GM23338 (cell line): ENCODE data around the gene COX4I1. TPM values are rescaled to one million over a fixed set of nuclear protein-coding genes. Genes with fewer than 3 reads are reported as not detected.

ENCODE experiments used
- ATAC-seq: fragments of 200-7000 bp; cut with Tn5 transposase; 3 replicates; pipeline ENCODE4 v1.9.1; 2020
- DNase-seq: peaks from one replicate; pipeline ENCODE4 v3.0.0-alpha.2; 2015; ENCODE audit warnings: low spot score
- H2AFZ ChIP-seq: fragments of 200-600 bp; sonication (generic); 2 replicates; pipeline ENCODE4 v1.8.0; 2016; ENCODE audit warnings: antibody characterized with exemption, mild to moderate bottlenecking, moderate library complexity
- H3F3A ChIP-seq: fragments of 200-600 bp; sonication (generic); replicated peaks from 2 replicates; pipeline ENCODE4 v1.8.0; 2017; ENCODE audit warnings: antibody characterized with exemption, mixed run types, low read depth
- H3K27ac ChIP-seq: fragments of 200-600 bp; sonication (generic); 2 replicates; pipeline ENCODE4 v1.6.1; 2016; ENCODE audit warnings: low read depth
- H3K27me3 ChIP-seq: fragments of 200-600 bp; sonication (generic); 2 replicates; pipeline ENCODE4 v1.8.0; 2016; ENCODE audit warnings: mild to moderate bottlenecking, mixed run types, moderate library complexity; ENCODE audit not compliant: insufficient read depth
- H3K36me3 ChIP-seq: fragments of 200-600 bp; sonication (generic); 2 replicates; pipeline ENCODE4 v1.8.0; 2016; ENCODE audit warnings: mild to moderate bottlenecking; ENCODE audit not compliant: insufficient read depth
- H3K4me1 ChIP-seq: fragments of 200-600 bp; sonication (generic); 2 replicates; pipeline ENCODE4 v1.8.0; 2016; ENCODE audit warnings: mild to moderate bottlenecking, moderate library complexity; ENCODE audit not compliant: insufficient read depth
- H3K4me2 ChIP-seq: fragments of 200-600 bp; sonication (generic); 2 replicates; pipeline ENCODE4 v1.7.1; 2017; ENCODE audit warnings: mixed run types
- H3K4me3 ChIP-seq: fragments of 200-600 bp; sonication (generic); 2 replicates; pipeline ENCODE4 v1.6.1; 2016; ENCODE audit warnings: mixed run types
- H3K79me2 ChIP-seq: fragments of 200-600 bp; sonication (generic); replicated peaks from 2 replicates; pipeline ENCODE4 v1.8.0; 2017; ENCODE audit warnings: mild to moderate bottlenecking; ENCODE audit not compliant: insufficient read depth
- H3K9me2 ChIP-seq: fragments of 200-600 bp; sonication (generic); 2 replicates; pipeline ENCODE4 v1.8.0; 2017; ENCODE audit not compliant: insufficient read depth
- H4K20me1 ChIP-seq: fragments of 200-600 bp; sonication (generic); replicated peaks from 2 replicates; pipeline ENCODE4 v1.8.0; 2017; ENCODE audit warnings: mild to moderate bottlenecking; ENCODE audit not compliant: insufficient read depth
- H3K27ac Mint-ChIP-seq: 2 replicates; pipeline ENCODE4 v1.8.0; 2020; ENCODE audit warnings: inconsistent platforms, mild to moderate bottlenecking, moderate library complexity, mixed read lengths
- H3K27me3 Mint-ChIP-seq: 3 replicates; pipeline ENCODE4 v1.8.0; 2022; ENCODE audit warnings: low read depth, mild to moderate bottlenecking, moderate library complexity, mixed read lengths, inconsistent platforms; ENCODE audit not compliant: insufficient read depth, poor library complexity
- H3K36me3 Mint-ChIP-seq: 3 replicates; pipeline ENCODE4 v1.8.0; 2021; ENCODE audit warnings: low read depth, mild to moderate bottlenecking, inconsistent platforms, moderate library complexity, mixed read lengths
- H3K4me1 Mint-ChIP-seq: 3 replicates; pipeline ENCODE4 v1.8.0; 2020; ENCODE audit warnings: mild to moderate bottlenecking, inconsistent platforms, mixed read lengths
- H3K4me3 Mint-ChIP-seq: 3 replicates; pipeline ENCODE4 v1.8.0; 2021; ENCODE audit warnings: moderate library complexity, mild to moderate bottlenecking, inconsistent platforms, mixed read lengths
- H3K9me3 Mint-ChIP-seq: 3 replicates; pipeline ENCODE4 v1.8.0; 2020; ENCODE audit warnings: moderate library complexity, mild to moderate bottlenecking, inconsistent platforms, mixed read lengths
- CREB1 ChIP-seq: fragments of 250-450 bp; sonication (Bioruptor Pico); IDR thresholded peaks from 2 replicates; pipeline ENCODE4 v1.5.0; 2020; ENCODE audit warnings: low read depth, mild to moderate bottlenecking, moderate library complexity
- ETS1 ChIP-seq: IDR thresholded peaks from 2 replicates; pipeline ENCODE4 v1.6.1; 2016; ENCODE audit warnings: antibody characterized with exemption
- EZH2 ChIP-seq: fragments of 200-600 bp; sonication (generic); IDR thresholded peaks from one replicate; pipeline ENCODE4 v1.8.0; 2017; ENCODE audit warnings: antibody characterized with exemption, mild to moderate bottlenecking, low read depth; ENCODE audit not compliant: unreplicated experiment
- EZH2phosphoT487 ChIP-seq: fragments of 200-600 bp; sonication (generic); IDR thresholded peaks from one replicate; pipeline ENCODE4 v1.8.1; 2018; ENCODE audit warnings: antibody characterized with exemption; ENCODE audit not compliant: unreplicated experiment
- JUNB ChIP-seq: IDR thresholded peaks from one replicate; pipeline ENCODE4 v1.6.1; 2016; ENCODE audit warnings: antibody characterized with exemption; ENCODE audit not compliant: unreplicated experiment
- NANOG ChIP-seq: IDR thresholded peaks from 2 replicates; pipeline ENCODE4 v1.6.1; 2016; ENCODE audit warnings: antibody characterized with exemption, borderline replicate concordance
- POLR2AphosphoS5 ChIP-seq: IDR thresholded peaks from 2 replicates; pipeline ENCODE4 v1.6.1; 2016; ENCODE audit warnings: antibody characterized with exemption, low read depth
- REST ChIP-seq: IDR thresholded peaks from one replicate; pipeline ENCODE4 v1.6.1; 2018; ENCODE audit warnings: antibody characterized with exemption; ENCODE audit not compliant: unreplicated experiment
- STAT1 ChIP-seq: IDR thresholded peaks from one replicate; pipeline ENCODE4 v1.6.1; 2016; ENCODE audit warnings: antibody characterized with exemption; ENCODE audit not compliant: unreplicated experiment
- ZNF114 ChIP-seq: fragments of 250-450 bp; sonication (Bioruptor Pico); IDR thresholded peaks from 2 replicates; pipeline ENCODE4 v1.5.0; 2020; ENCODE audit warnings: mild to moderate bottlenecking, moderate library complexity
- ZNF331 ChIP-seq: fragments of 250-450 bp; sonication (Bioruptor Pico); IDR thresholded peaks from 2 replicates; pipeline ENCODE4 v1.5.0; 2020; ENCODE audit warnings: low read depth, mild to moderate bottlenecking, moderate library complexity
- polyA plus RNA-seq: library from polyadenylated mRNA; unstranded; fragments of >200 nt; fragmentation: Nextera tagmentation; extraction: Ambion mirVana; gene quantifications from 2 replicates; pipeline ENCODE4 v1.2.1, GENCODE V29; 2016
- total RNA-seq: library from RNA; depleted of rRNA; stranded (reverse); fragments of >200 nt; shearing (Covaris generic); gene quantifications from 2 replicates; pipeline ENCODE4 v1.2.3, GENCODE V29; 2014
- TF ChIP-seq, protein P1 (sequence below), 2 experiments: fragments of 200-600 bp in 1 of 2; sonication (generic) in 1 of 2; conservative IDR thresholded peaks; 2 replicates each; pipeline versions ENCODE4 v1.5.1 to v1.6.1; 2016 to 2017; ENCODE audit warnings: antibody characterized with exemption in 2 of 2, low read depth in 2 of 2, mild to moderate bottlenecking in 2 of 2, moderate library complexity in 1 of 2
- TF ChIP-seq, protein P2 (sequence below): fragments of 250-450 bp; sonication (Bioruptor Pico); IDR thresholded peaks from 2 replicates; pipeline ENCODE4 v1.5.0; 2020; ENCODE audit warnings: mild to moderate bottlenecking, moderate library complexity

Gene COX4I1
- total and polyA plus RNA-seq, 2 experiments from 2014 or later, result 329 to 1,008 TPM

- Histone ChIP-seq H3K9me2 (no peaks in the 10 kb centered on the region), H3F3A (no peaks in the 10 kb centered on the region), H3K4me1 (no peaks in the 10 kb centered on the region), H3K4me3 (no peak overlapping the region), H4K20me1 (no peaks in the 10 kb centered on the region), H2AFZ (no peak overlapping the region), H3K36me3 (no peaks in the 10 kb centered on the region), H3K27ac (no peak overlapping the region), H3K27me3 (no peaks in the 10 kb centered on the region), H3K79me2 (no peaks in the 10 kb centered on the region), H3K4me2 (no peak overlapping the region)
- no peak for DNase-seq
- H3K4me1 Mint-ChIP-seq, result peaks cover 8% of the 10 kb centered on the region
- peaks cover 5% of the 10 kb centered on the region for H3K27me3 Mint-ChIP-seq
- no peak overlapping the region for H3K27ac Mint-ChIP-seq
- no peak overlapping the region for H3K4me3 Mint-ChIP-seq
- H3K9me3 Mint-ChIP-seq, result no peaks in the 10 kb centered on the region
- H3K36me3 Mint-ChIP-seq, result no peaks in the 10 kb centered on the region
- no peak for ATAC-seq
- TF ChIP-seq EZH2phosphoT487 (no peak), NANOG (no peak), JUNB (no peak), ZNF331 (CRISPR knock-in tag) (no peak), CREB1 (CRISPR knock-in tag) (no peak), STAT1 (no peak), ZNF114 (CRISPR knock-in tag) (no peak), REST (no peak), ETS1 (no peak), POLR2AphosphoS5 (no peak), EZH2 (no peak)
- TF ChIP-seq, protein P1, sequence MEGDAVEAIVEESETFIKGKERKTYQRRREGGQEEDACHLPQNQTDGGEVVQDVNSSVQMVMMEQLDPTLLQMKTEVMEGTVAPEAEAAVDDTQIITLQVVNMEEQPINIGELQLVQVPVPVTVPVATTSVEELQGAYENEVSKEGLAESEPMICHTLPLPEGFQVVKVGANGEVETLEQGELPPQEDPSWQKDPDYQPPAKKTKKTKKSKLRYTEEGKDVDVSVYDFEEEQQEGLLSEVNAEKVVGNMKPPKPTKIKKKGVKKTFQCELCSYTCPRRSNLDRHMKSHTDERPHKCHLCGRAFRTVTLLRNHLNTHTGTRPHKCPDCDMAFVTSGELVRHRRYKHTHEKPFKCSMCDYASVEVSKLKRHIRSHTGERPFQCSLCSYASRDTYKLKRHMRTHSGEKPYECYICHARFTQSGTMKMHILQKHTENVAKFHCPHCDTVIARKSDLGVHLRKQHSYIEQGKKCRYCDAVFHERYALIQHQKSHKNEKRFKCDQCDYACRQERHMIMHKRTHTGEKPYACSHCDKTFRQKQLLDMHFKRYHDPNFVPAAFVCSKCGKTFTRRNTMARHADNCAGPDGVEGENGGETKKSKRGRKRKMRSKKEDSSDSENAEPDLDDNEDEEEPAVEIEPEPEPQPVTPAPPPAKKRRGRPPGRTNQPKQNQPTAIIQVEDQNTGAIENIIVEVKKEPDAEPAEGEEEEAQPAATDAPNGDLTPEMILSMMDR (conservative IDR thresholded peaks at IDR 0.05; ENCODE audit: low read depth in 2 of 2), result no peak
- TF ChIP-seq, protein P2, sequence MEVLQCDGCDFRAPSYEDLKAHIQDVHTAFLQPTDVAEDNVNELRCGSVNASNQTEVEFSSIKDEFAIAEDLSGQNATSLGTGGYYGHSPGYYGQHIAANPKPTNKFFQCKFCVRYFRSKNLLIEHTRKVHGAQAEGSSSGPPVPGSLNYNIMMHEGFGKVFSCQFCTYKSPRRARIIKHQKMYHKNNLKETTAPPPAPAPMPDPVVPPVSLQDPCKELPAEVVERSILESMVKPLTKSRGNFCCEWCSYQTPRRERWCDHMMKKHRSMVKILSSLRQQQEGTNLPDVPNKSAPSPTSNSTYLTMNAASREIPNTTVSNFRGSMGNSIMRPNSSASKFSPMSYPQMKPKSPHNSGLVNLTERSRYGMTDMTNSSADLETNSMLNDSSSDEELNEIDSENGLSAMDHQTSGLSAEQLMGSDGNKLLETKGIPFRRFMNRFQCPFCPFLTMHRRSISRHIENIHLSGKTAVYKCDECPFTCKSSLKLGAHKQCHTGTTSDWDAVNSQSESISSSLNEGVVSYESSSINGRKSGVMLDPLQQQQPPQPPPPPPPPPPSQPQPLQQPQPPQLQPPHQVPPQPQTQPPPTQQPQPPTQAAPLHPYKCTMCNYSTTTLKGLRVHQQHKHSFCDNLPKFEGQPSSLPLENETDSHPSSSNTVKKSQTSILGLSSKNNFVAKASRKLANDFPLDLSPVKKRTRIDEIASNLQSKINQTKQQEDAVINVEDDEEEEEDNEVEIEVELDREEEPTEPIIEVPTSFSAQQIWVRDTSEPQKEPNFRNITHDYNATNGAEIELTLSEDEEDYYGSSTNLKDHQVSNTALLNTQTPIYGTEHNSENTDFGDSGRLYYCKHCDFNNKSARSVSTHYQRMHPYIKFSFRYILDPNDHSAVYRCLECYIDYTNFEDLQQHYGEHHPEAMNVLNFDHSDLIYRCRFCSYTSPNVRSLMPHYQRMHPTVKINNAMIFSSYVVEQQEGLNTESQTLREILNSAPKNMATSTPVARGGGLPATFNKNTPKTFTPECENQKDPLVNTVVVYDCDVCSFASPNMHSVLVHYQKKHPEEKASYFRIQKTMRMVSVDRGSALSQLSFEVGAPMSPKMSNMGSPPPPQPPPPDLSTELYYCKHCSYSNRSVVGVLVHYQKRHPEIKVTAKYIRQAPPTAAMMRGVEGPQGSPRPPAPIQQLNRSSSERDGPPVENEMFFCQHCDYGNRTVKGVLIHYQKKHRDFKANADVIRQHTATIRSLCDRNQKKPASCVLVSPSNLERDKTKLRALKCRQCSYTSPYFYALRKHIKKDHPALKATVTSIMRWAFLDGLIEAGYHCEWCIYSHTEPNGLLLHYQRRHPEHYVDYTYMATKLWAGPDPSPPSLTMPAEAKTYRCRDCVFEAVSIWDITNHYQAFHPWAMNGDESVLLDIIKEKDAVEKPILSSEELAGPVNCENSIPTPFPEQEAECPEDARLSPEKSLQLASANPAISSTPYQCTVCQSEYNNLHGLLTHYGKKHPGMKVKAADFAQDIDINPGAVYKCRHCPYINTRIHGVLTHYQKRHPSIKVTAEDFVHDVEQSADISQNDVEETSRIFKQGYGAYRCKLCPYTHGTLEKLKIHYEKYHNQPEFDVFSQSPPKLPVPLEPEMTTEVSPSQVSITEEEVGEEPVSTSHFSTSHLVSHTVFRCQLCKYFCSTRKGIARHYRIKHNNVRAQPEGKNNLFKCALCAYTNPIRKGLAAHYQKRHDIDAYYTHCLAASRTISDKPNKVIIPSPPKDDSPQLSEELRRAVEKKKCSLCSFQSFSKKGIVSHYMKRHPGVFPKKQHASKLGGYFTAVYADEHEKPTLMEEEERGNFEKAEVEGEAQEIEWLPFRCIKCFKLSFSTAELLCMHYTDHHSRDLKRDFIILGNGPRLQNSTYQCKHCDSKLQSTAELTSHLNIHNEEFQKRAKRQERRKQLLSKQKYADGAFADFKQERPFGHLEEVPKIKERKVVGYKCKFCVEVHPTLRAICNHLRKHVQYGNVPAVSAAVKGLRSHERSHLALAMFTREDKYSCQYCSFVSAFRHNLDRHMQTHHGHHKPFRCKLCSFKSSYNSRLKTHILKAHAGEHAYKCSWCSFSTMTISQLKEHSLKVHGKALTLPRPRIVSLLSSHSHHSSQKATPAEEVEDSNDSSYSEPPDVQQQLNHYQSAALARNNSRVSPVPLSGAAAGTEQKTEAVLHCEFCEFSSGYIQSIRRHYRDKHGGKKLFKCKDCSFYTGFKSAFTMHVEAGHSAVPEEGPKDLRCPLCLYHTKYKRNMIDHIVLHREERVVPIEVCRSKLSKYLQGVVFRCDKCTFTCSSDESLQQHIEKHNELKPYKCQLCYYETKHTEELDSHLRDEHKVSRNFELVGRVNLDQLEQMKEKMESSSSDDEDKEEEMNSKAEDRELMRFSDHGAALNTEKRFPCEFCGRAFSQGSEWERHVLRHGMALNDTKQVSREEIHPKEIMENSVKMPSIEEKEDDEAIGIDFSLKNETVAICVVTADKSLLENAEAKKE (CRISPR knock-in tag), result no peak
These were observed 54.4 kb downstream of the COX4I1 start for GRCh38 chr16:85853547-85854545.
